Small intestine (tissue), 7 donors: Measurements from ENCODE around the gene MEX3A. TPM values are rescaled to one million over a fixed set of nuclear protein-coding genes. Genes with fewer than 3 reads are reported as not detected.
"Not testable (repeated sequence)": the region's sequence is repeated elsewhere in the genome, so short reads cannot be mapped to it uniquely, and the experiment has no call there.

Experiments used
- DNase-seq, 2 donors: peaks; one replicate each; pipeline versions ENCODE4 v3.0.0 to v3.0.0-alpha.2; 2013
- FAIRE-seq: peaks from 2 replicates; lab custom pipeline; 2012; peaks lifted over from hg19 to GRCh38; lab: Jason Lieb, UNC
- H3K27ac ChIP-seq, 3 donors: one replicate each; pipeline ENCODE4 v1.5.1; 2013; ENCODE audit warnings: low read length in 2 of 3, mild to moderate bottlenecking in 2 of 3, control low read depth in 1 of 3, inconsistent platforms in 1 of 3, low read depth in 1 of 3, moderate library complexity in 1 of 3
- H3K27me3 ChIP-seq, 3 donors: one replicate each; pipeline ENCODE4 v1.6.1; 2013; ENCODE audit warnings: low read length in 3 of 3, inconsistent platforms in 1 of 3; ENCODE audit not compliant: control insufficient read depth in 3 of 3, insufficient read depth in 3 of 3
- H3K36me3 ChIP-seq, 3 donors: one replicate each; pipeline ENCODE4 v1.6.1; 2013; ENCODE audit warnings: low read length in 3 of 3, inconsistent platforms in 1 of 3, low read depth in 1 of 3, mild to moderate bottlenecking in 1 of 3, moderate library complexity in 1 of 3; ENCODE audit not compliant: control insufficient read depth in 3 of 3, insufficient read depth in 2 of 3
- H3K4me1 ChIP-seq, 3 donors: one replicate each; pipeline ENCODE4 v1.6.1; 2013; ENCODE audit warnings: low read length in 2 of 3, inconsistent platforms in 1 of 3, low read depth in 1 of 3, mild to moderate bottlenecking in 1 of 3, moderate library complexity in 1 of 3; ENCODE audit not compliant: control insufficient read depth in 3 of 3, insufficient read depth in 2 of 3
- H3K4me3 ChIP-seq, 3 donors: one replicate each; pipeline ENCODE4 v1.5.1; 2013; ENCODE audit warnings: low read length in 3 of 3, control low read depth in 1 of 3, inconsistent platforms in 1 of 3, low read depth in 1 of 3, mild to moderate bottlenecking in 1 of 3, moderate library complexity in 1 of 3
- H3K9me3 ChIP-seq, 2 donors: one replicate each; pipeline ENCODE4 v1.6.1; 2013; ENCODE audit warnings: low read depth in 1 of 2, low read length in 1 of 2; ENCODE audit not compliant: control insufficient read depth in 2 of 2, insufficient read depth in 1 of 2
- WGBS, 3 donors: extraction: QIAGEN DNeasy Blood & Tissue Kit; methylation state at CpG; one replicate each; pipeline ENCODE4 v1.1.7; 2013; 5-methylcytosine and 5-hydroxymethylcytosine counted together
- polyA plus RNA-seq, 4 donors: library from polyadenylated mRNA; stranded (reverse) in 3 of 4; unstranded in 1 of 4; fragments of 200-250 nt in 3 of 4; fragments of 120-200 nt in 1 of 4; gene quantifications; one replicate each; pipeline versions ENCODE4 v1.2.1 to v1.2.3, GENCODE V29; 2013
- donor health status: healthy with polysubstance abuse.
- donor health status: control.
- donor health status: control.
- donor health status: Bipolar disorder and iron deficiency.
- donor health status: healthy.

The MEX3A gene
- polyA plus RNA-seq, 4 donors: under 0.01 to 5.6 (median 0.87) TPM

GRCh38 chr1:156121005-156121404 is 38.7 kb upstream of the MEX3A start:
- H3K4me3 ChIP-seq, DNase-seq, H3K9me3 ChIP-seq, H3K27me3 ChIP-seq, FAIRE-seq: not testable (repeated sequence)
- Histone ChIP-seq H3K36me3 (peaks cover 0 to 47% (median 0%) of the 10 kb centered on the region in 3 donors), H3K27ac (peak overlapping the region in 1 of 3 donors; percentile 76), H3K4me1 (peaks cover 3 to 84% (median 38%) of the 10 kb centered on the region in 3 donors)
- 36 to 48% (median 46%) methylated on average over 3 to 4 of the region's 4 CpGs for WGBS, 3 donors

- Histone ChIP-seq H3K36me3 (peaks cover 0 to 45% (median 0%) of the 10 kb centered on the region in 3 donors), H3K9me3 (no peaks in the 10 kb centered on the region), H3K27me3 (no peaks in the 10 kb centered on the region), H3K4me3 (no peak overlapping the region), H3K27ac (peak overlapping the region; percentile 58 to 76 (median 58)), H3K4me1 (peaks cover 3 to 77% (median 38%) of the 10 kb centered on the region in 3 donors)
- DNase-seq (no peak), FAIRE-seq (no peak)
- 71 to 87% (median 87%) methylated on average over 3 of the region's 3 CpGs for WGBS, 3 donors
Observed at GRCh38 chr1:156120318-156120717, 38.1 kb upstream of the MEX3A start.

- Histone ChIP-seq H3K4me1 (peaks cover 3 to 70% (median 37%) of the 10 kb centered on the region in 3 donors), H3K36me3 (peaks cover 0 to 47% (median 0%) of the 10 kb centered on the region in 3 donors), H3K27ac (peak overlapping the region; percentile 58 to 64 (median 58)), H3K27me3 (no peaks in the 10 kb centered on the region), H3K9me3 (no peaks in the 10 kb centered on the region), H3K4me3 (no peak overlapping the region)
- 37 to 61% (median 47%) methylated on average over 3 of the region's 3 CpGs for WGBS, 3 donors
- FAIRE-seq: no peak
- DNase-seq: peak; percentile 66 to 70
Observed at GRCh38 chr1:156119503-156120209, 37.4 kb upstream of the MEX3A start.

- no peak for FAIRE-seq
- H3K27me3 ChIP-seq: no peaks in the 10 kb centered on the region
- DNase-seq: peak; percentile 83 to 89
- H3K27ac ChIP-seq: peak overlapping the region; percentile 86 to 91 (median 88)
- H3K36me3 ChIP-seq: peaks cover 0 to 45% (median 0%) of the 10 kb centered on the region in 3 donors
- WGBS, 3 donors: 12 to 47% (median 17%) methylated on average over 8 of the region's 8 CpGs
- H3K9me3 ChIP-seq: no peaks in the 10 kb centered on the region
- H3K4me3 ChIP-seq: peak overlapping the region in 2 of 3 donors; percentile 35 to 47
- H3K4me1 ChIP-seq: peaks cover 3 to 67% (median 35%) of the 10 kb centered on the region in 3 donors
Observed at GRCh38 chr1:156118177-156118868, 36.1 kb upstream of the MEX3A start.

- H3K36me3 ChIP-seq: peaks cover 0 to 41% (median 0%) of the 10 kb centered on the region in 3 donors
- FAIRE-seq (no peak), DNase-seq (no peak)
- H3K27ac ChIP-seq: peak overlapping the region; percentile 86 to 91 (median 88)
- peak overlapping the region in 2 of 3 donors; percentile 35 to 47 for H3K4me3 ChIP-seq
- no peaks in the 10 kb centered on the region for H3K27me3 ChIP-seq
- WGBS, 3 donors: 38 to 49% (median 49%) methylated on average over 12 to 13 of the region's 13 CpGs
- H3K4me1 ChIP-seq: peaks cover 3 to 60% (median 29%) of the 10 kb centered on the region in 3 donors
- H3K9me3 ChIP-seq: no peaks in the 10 kb centered on the region
Observed at GRCh38 chr1:156117414-156118176, 35.3 kb upstream of the MEX3A start.

- not testable (repeated sequence) for DNase-seq, H3K27me3 ChIP-seq
- peak overlapping the region in 2 of 3 donors; percentile 85 to 95 for H3K27ac ChIP-seq
Observed at GRCh38 chr1:156116731-156117130, 34.5 kb upstream of the MEX3A start.

GRCh38 chr1:156115514-156116374 is 33.5 kb upstream of the MEX3A start:
- FAIRE-seq: no peak
- 4 to 17% (median 10%) methylated on average over 19 of the region's 19 CpGs for WGBS, 3 donors
- peak overlapping the region; percentile 85 to 95 (median 93) for H3K27ac ChIP-seq

More at GRCh38 chr1:156116731-156117130, 34.5 kb upstream of the MEX3A start:
- FAIRE-seq, H3K9me3 ChIP-seq: not testable (repeated sequence)
- Histone ChIP-seq H3K4me3 (peak overlapping the region in 2 of 3 donors; percentile 85 to 99), H3K4me1 (peaks cover 3 to 51% (median 23%) of the 10 kb centered on the region in 3 donors), H3K36me3 (peaks cover 0 to 38% (median 0%) of the 10 kb centered on the region in 3 donors)
- 52 to 63% (median 58%) methylated on average over 5 of the region's 5 CpGs for WGBS, 3 donors

More at GRCh38 chr1:156115514-156116374, 33.5 kb upstream of the MEX3A start:
- peaks cover 2 to 42% (median 16%) of the 10 kb centered on the region in 3 donors for H3K4me1 ChIP-seq
- H3K36me3 ChIP-seq: peaks cover 0 to 28% (median 0%) of the 10 kb centered on the region in 3 donors
- DNase-seq: peak; percentile 77 to 79
- no peaks in the 10 kb centered on the region for H3K9me3 ChIP-seq
- H3K4me3 ChIP-seq: peak overlapping the region; percentile 65 to 99 (median 85)
- H3K27me3 ChIP-seq: no peaks in the 10 kb centered on the region
